Stomach (tissue), 9 donors: ENCODE data around the gene IDI2. TPM values are rescaled to one million over a fixed set of nuclear protein-coding genes. Genes with fewer than 3 reads are reported as not detected.
A peak's percentile ranks its signal among the peaks of the same experiment; 100 is the strongest.

Source experiments
- DNase-seq, 2 donors: peaks; one replicate each; pipeline versions ENCODE4 v3.0.0 to v3.0.0-alpha.2; 2013 to 2019
- H3K27ac ChIP-seq, 5 donors: fragments of 200-600 bp in 4 of 5; sonication (generic) in 4 of 5; one replicate each; pipeline ENCODE4 v1.5.1; 2013 to 2019; ENCODE audit warnings: mild to moderate bottlenecking in 1 of 5, moderate library complexity in 1 of 5
- H3K27me3 ChIP-seq, 3 donors: fragments of 200-600 bp; sonication (generic); one replicate each; pipeline ENCODE4 v1.5.1; 2017 to 2019; ENCODE audit warnings: mixed run types in 1 of 3
- H3K36me3 ChIP-seq, 4 donors: fragments of 200-600 bp; sonication (generic); 1 replicate in 3 of 4; 2 replicates in 1 of 4; pipeline ENCODE4 v1.5.1; 2016 to 2019
- H3K4me1 ChIP-seq, 4 donors: fragments of 200-600 bp; sonication (generic); one replicate each; pipeline ENCODE4 v1.5.1; 2016 to 2019
- H3K4me3 ChIP-seq, 4 donors: fragments of 200-600 bp; sonication (generic) in 3 of 4; one replicate each; pipeline ENCODE4 v1.5.1; 2016 to 2019; ENCODE audit warnings: mild to moderate bottlenecking in 1 of 4
- H3K9me3 ChIP-seq, 4 donors: fragments of 200-600 bp; sonication (generic); one replicate each; pipeline ENCODE4 v1.5.1; 2016 to 2019
- EP300 ChIP-seq: sonication (generic); formaldehyde crosslinking; IDR thresholded peaks from one replicate; pipeline ENCODE4 v1.6.1; 2017; ENCODE audit warnings: antibody characterized with exemption
- POLR2A ChIP-seq, 4 donors: fragments of 450-650 bp; IDR thresholded peaks; one replicate each; pipeline ENCODE4 v1.6.1; 2016; ENCODE audit warnings: antibody characterized with exemption in 4 of 4, control low read depth in 2 of 4, mild to moderate bottlenecking in 1 of 4, moderate library complexity in 1 of 4
- POLR2AphosphoS5 ChIP-seq, 3 donors: sonication (generic); formaldehyde crosslinking; IDR thresholded peaks; one replicate each; pipeline ENCODE4 v1.6.1; 2016; ENCODE audit warnings: antibody characterized with exemption in 3 of 3
- WGBS, 5 donors: extraction: QIAGEN DNeasy Blood & Tissue Kit in 3 of 5; methylation state at CpG; one replicate each; pipeline versions ENCODE4 v1.1.5 to v1.1.7; 2013 to 2018; 5-methylcytosine and 5-hydroxymethylcytosine counted together
- intact Hi-C: fragments of 100-400 bp; cut with DNase I; formaldehyde crosslinking; loops from one replicate; pipeline ENCODE4 v1.15.1; 2023; ENCODE audit warnings: low total_unique reads
- polyA plus RNA-seq, 3 donors: library from polyadenylated mRNA; stranded (reverse); fragments of 200-250 nt; gene quantifications; one replicate each; pipeline ENCODE4 v1.2.3, GENCODE V29; 2013
- total RNA-seq, 5 donors: library from RNA; depleted of rRNA; stranded (reverse); fragments of >200 nt; gene quantifications; one replicate each; pipeline versions ENCODE4 v1.1.0 to v1.2.3, GENCODE V29; 2014 to 2016
- TF ChIP-seq, protein P1 (sequence below), 7 experiments: fragments of 450-650 bp in 4 of 7; fragments of 200-600 bp in 3 of 7; sonication (generic) in 3 of 7; IDR thresholded peaks; one replicate each; pipeline ENCODE4 v1.5.1; 2016 to 2019; ENCODE audit warnings: antibody characterized with exemption in 7 of 7, control low read depth in 2 of 7, mild to moderate bottlenecking in 1 of 7
- donor health status: healthy with polysubstance abuse.
- donor health status: Bipolar disorder and iron deficiency.
- donor health status: healthy.

The IDI2 gene
- total and polyA plus RNA-seq, 8 donors, result 2.9 TPM; not detected in 7

DNA sequence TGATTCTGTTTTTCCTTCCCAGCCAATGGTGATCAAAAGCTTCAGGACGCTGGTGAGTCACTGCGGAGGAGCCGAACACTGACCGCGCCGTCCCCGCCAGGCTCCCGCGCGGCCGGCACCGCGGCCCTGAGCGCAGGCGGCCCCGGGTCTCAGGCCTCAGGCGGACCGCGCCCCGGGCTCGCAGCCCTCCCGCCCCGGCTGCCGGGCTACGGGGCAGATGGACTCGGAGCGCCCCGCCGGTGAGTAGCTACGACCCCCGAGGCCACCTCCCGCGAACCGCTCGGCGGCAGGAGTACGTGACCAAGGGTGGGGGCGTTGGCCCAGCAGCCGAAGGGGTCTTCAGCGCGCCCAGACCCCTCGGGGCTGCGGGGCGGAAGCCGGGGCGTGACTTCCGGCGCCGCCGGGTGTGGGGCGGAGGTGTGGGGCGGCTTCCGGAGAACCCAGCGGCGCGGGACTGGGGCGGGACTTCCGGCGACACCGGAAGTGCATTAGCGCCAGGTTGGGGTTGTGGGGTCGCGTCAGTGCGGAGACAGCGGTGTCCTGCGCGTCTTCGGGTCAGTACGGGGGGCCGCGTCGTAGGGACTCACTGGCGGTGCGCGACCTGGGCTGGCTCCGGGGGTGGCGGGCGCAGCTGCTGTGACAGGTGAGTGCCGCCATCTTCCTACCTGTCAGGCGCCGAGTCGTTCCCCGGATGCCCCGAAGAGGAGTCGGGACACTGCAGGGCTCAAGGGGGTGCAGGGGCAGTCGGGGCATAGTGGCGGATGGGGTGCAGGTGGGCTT is 30.9 kb upstream of the IDI2 start, which contains the start of gene WDR37:
WDR37 (plus strand) TSS at position 60 of the 780 bp plus-strand sequence. CDS start 15,771 bp downstream, outside the sequence.
- Histone ChIP-seq H3K27me3 (no peaks in the 10 kb centered on the region), H3K4me1 (peaks cover 27 to 86% (median 53%) of the 10 kb centered on the region in 4 donors), H3K27ac (peak within 1 kb of the TSS; percentile 98 to 99 (median 98)), H3K36me3 (peaks cover 0 to 30% (median 24%) of the 10 kb centered on the region in 4 donors), H3K4me3 (peak within 1 kb of the TSS; percentile 77 to 99 (median 94)), H3K9me3 (no peaks in the 10 kb centered on the region)
- intact Hi-C loops, result no loop called here
- peak in 1 of 4 donors; percentile 14 for TF ChIP-seq POLR2A (IDR thresholded peaks at IDR 0.05)
- TF ChIP-seq EP300, result no peak
- TF ChIP-seq, protein P1, sequence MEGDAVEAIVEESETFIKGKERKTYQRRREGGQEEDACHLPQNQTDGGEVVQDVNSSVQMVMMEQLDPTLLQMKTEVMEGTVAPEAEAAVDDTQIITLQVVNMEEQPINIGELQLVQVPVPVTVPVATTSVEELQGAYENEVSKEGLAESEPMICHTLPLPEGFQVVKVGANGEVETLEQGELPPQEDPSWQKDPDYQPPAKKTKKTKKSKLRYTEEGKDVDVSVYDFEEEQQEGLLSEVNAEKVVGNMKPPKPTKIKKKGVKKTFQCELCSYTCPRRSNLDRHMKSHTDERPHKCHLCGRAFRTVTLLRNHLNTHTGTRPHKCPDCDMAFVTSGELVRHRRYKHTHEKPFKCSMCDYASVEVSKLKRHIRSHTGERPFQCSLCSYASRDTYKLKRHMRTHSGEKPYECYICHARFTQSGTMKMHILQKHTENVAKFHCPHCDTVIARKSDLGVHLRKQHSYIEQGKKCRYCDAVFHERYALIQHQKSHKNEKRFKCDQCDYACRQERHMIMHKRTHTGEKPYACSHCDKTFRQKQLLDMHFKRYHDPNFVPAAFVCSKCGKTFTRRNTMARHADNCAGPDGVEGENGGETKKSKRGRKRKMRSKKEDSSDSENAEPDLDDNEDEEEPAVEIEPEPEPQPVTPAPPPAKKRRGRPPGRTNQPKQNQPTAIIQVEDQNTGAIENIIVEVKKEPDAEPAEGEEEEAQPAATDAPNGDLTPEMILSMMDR (IDR thresholded peaks at IDR 0.05), result no peak
- TF ChIP-seq POLR2AphosphoS5 (IDR thresholded peaks at IDR 0.05), result peak; percentile 31 to 87 (median 85)
- WGBS, 5 donors, result 0 to 1% (median 0%) methylated on average over 31 to 87 of the region's 87 CpGs
- DNase-seq, result peak; percentile 88 to 96

DNA sequence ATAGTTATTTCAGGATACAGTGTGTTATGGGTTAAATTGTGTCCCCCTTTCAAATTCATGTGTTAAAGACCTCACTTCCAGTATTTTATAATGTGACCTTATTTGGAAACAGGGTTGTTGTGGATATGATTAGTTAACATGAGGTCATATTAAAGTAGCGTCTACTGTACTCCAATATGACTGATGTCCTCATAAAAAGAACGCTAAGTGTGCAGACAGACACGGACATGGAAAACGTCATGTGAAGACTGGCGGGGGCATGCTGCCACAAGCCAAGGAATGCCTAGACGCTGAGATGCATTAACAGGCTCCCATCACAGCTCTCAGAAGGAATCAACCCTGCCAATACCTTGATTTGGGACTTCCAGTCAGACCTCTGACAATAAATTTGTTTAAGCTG is 29.0 kb upstream of the IDI2 start:
- Histone ChIP-seq H3K27ac (peak overlapping the region in 2 of 5 donors; percentile 98), H3K36me3 (peaks cover 0 to 30% (median 28%) of the 10 kb centered on the region in 4 donors), H3K27me3 (no peaks in the 10 kb centered on the region), H3K4me3 (peak overlapping the region in 2 of 4 donors; percentile 77 to 99), H3K9me3 (no peaks in the 10 kb centered on the region), H3K4me1 (peaks cover 37 to 85% (median 69%) of the 10 kb centered on the region in 4 donors)
- 56 to 70% (median 56%) methylated on average over 6 of the region's 6 CpGs for WGBS, 5 donors
- no peak for DNase-seq
- no peak for TF ChIP-seq EP300
- TF ChIP-seq, protein P1 (IDR thresholded peaks at IDR 0.05), result no peak
- TF ChIP-seq POLR2A (IDR thresholded peaks at IDR 0.05), result no peak
- TF ChIP-seq POLR2AphosphoS5 (IDR thresholded peaks at IDR 0.05), result no peak
- intact Hi-C loops, result no loop called here

DNA sequence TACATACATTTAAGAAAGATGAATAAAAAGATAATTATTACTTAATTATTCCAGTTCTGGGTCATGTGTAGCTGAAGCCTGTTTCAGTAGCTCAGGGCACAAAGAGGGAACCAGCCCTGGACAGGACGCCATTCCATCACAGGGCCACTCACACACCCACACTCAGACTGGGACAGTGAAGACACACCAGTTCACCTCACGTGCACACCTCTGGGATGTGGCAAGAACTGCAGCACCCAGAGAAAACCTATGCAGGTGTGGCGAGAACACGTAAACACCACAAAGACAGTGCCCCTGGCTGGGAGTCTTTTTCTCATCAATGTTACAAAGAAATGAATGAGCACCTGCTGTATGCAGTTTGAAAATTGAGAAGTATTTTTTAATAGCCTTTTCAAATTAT is 24.9 kb upstream of the IDI2 start:
- intact Hi-C loops, result no loop called here
- TF ChIP-seq POLR2AphosphoS5 (IDR thresholded peaks at IDR 0.05) (no peak), POLR2A (IDR thresholded peaks at IDR 0.05) (no peak), EP300 (no peak)
- TF ChIP-seq, protein P1 (IDR thresholded peaks at IDR 0.05), result no peak
- peak in 1 of 2 donors; percentile 68 for DNase-seq
- Histone ChIP-seq H3K27ac (peak overlapping the region; percentile 58 to 100 (median 98)), H3K4me1 (peaks cover 27 to 77% (median 64%) of the 10 kb centered on the region in 4 donors), H3K27me3 (no peaks in the 10 kb centered on the region), H3K9me3 (no peaks in the 10 kb centered on the region), H3K4me3 (peak overlapping the region in 2 of 4 donors; percentile 72 to 80), H3K36me3 (peaks cover 0 to 29% (median 26%) of the 10 kb centered on the region in 4 donors)
- WGBS, 5 donors, result 35 to 73% (median 46%) methylated on average over 4 of the region's 4 CpGs

DNA sequence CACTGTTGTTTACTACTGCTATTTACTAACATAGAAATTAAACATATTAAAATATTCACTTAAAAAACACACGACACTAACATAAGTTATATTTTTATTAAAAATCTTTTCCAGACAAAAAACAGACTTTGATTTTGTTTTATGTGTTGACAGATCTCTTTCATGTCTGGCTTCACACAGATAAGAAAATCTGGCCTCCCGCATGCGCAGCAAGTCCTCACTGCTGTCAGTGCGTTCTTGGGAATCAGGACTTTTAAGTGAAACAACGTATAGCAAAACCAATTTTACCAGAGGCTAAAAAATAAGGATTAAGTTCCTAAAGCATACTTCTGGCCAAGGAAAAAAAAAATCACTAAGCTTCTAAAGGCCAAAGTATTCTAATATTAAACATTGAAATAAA is 24.5 kb upstream of the IDI2 start:
- TF ChIP-seq POLR2AphosphoS5 (IDR thresholded peaks at IDR 0.05) (no peak), EP300 (no peak)
- TF ChIP-seq, protein P1 (IDR thresholded peaks at IDR 0.05), result no peak
- H3K4me3 ChIP-seq, result peak overlapping the region; percentile 66 to 80 (median 74)
- no peaks in the 10 kb centered on the region for H3K9me3 ChIP-seq
- peak overlapping the region; percentile 90 to 100 (median 98) for H3K27ac ChIP-seq
- H3K4me1 ChIP-seq, result peaks cover 23 to 77% (median 62%) of the 10 kb centered on the region in 4 donors
- peak in 1 of 2 donors; percentile 51 for DNase-seq
- H3K36me3 ChIP-seq, result peaks cover 0 to 29% (median 26%) of the 10 kb centered on the region in 4 donors
- no peaks in the 10 kb centered on the region for H3K27me3 ChIP-seq
- intact Hi-C loops, result no loop called here
- WGBS, 5 donors, result 15 to 25% (median 20%) methylated on average over 5 of the region's 5 CpGs
